Measurements from ENCODE around the gene NAV1. TPM values are rescaled to one million over a fixed set of nuclear protein-coding genes. Genes with fewer than 3 reads are reported as not detected.

Gene NAV1
- total and polyA plus RNA-seq, 2 experiments from 2014 or later: 22.7 to 37.4 TPM

GRCh38 chr1:201539561-201540431 lies 869 bp downstream of the NAV1 start:
- Histone ChIP-seq H3K27ac (ENCODE audit: low read depth) (no peak overlapping the region), H3K4me2 (peak overlapping the region; percentile 99), H3F3A (replicated peaks; ENCODE audit: low read depth) (peaks cover 16% of the 10 kb centered on the region), H3K27me3 (ENCODE audit: insufficient read depth) (peaks cover 67% of the 10 kb centered on the region), H3K79me2 (replicated peaks; ENCODE audit: insufficient read depth) (no peaks in the 10 kb centered on the region), H4K20me1 (replicated peaks; ENCODE audit: insufficient read depth) (no peaks in the 10 kb centered on the region), H3K36me3 (ENCODE audit: insufficient read depth) (no peaks in the 10 kb centered on the region), H3K4me3 (peak overlapping the region; percentile 94), H2AFZ (peak overlapping the region; percentile 99), H3K4me1 (ENCODE audit: insufficient read depth) (peaks cover 22% of the 10 kb centered on the region), H3K9me2 (ENCODE audit: insufficient read depth) (no peaks in the 10 kb centered on the region)
- TF ChIP-seq EZH2 (IDR thresholded peaks at IDR 0.05; ENCODE audit: low read depth, unreplicated experiment) (peak; percentile 27), ZNF331 (CRISPR knock-in tag; IDR thresholded peaks at IDR 0.05; ENCODE audit: low read depth) (no peak), POLR2AphosphoS5 (IDR thresholded peaks at IDR 0.05; ENCODE audit: low read depth) (no peak; the same call in 1 of the 2 replicates), ZNF114 (CRISPR knock-in tag; IDR thresholded peaks at IDR 0.05) (no peak)
- TF ChIP-seq, protein P1, sequence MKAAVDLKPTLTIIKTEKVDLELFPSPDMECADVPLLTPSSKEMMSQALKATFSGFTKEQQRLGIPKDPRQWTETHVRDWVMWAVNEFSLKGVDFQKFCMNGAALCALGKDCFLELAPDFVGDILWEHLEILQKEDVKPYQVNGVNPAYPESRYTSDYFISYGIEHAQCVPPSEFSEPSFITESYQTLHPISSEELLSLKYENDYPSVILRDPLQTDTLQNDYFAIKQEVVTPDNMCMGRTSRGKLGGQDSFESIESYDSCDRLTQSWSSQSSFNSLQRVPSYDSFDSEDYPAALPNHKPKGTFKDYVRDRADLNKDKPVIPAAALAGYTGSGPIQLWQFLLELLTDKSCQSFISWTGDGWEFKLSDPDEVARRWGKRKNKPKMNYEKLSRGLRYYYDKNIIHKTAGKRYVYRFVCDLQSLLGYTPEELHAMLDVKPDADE (IDR thresholded peaks at IDR 0.05): no peak
- Mint-ChIP-seq H3K4me1 (peaks cover 21% of the 10 kb centered on the region), H3K27ac (no peak overlapping the region), H3K9me3 (no peaks in the 10 kb centered on the region), H3K4me3 (peak overlapping the region; percentile 87), H3K36me3 (ENCODE audit: low read depth) (no peaks in the 10 kb centered on the region), H3K27me3 (ENCODE audit: insufficient read depth, low read depth, poor library complexity) (peaks cover 40% of the 10 kb centered on the region)
- DNase-seq (ENCODE audit: low spot score): peak; percentile 75
- peak; percentile 53 for ATAC-seq

- H3K4me1 ChIP-seq (ENCODE audit: insufficient read depth): peaks cover 22% of the 10 kb centered on the region
Observed at GRCh38 chr1:201540846-201541735, 2.2 kb downstream of the NAV1 start.

More at GRCh38 chr1:201540846-201541735, 2.2 kb downstream of the NAV1 start:
- H2AFZ ChIP-seq: peak overlapping the region; percentile 99; the same call in 1 of the 2 replicates
- ATAC-seq (no peak), DNase-seq (ENCODE audit: low spot score) (no peak)
- no peaks in the 10 kb centered on the region for H3K79me2 ChIP-seq (replicated peaks; ENCODE audit: insufficient read depth)
- H3K4me1 Mint-ChIP-seq: peaks cover 28% of the 10 kb centered on the region
- no peaks in the 10 kb centered on the region for H3K36me3 ChIP-seq (ENCODE audit: insufficient read depth)
- no peaks in the 10 kb centered on the region for H4K20me1 ChIP-seq (replicated peaks; ENCODE audit: insufficient read depth)
- H3K9me3 Mint-ChIP-seq: no peaks in the 10 kb centered on the region
- H3K27me3 ChIP-seq (ENCODE audit: insufficient read depth): peaks cover 65% of the 10 kb centered on the region
- TF ChIP-seq CREB1 (CRISPR knock-in tag; IDR thresholded peaks at IDR 0.05; ENCODE audit: low read depth): no peak
- H3K27ac ChIP-seq (ENCODE audit: low read depth): no peak overlapping the region
- no peak overlapping the region for H3K27ac Mint-ChIP-seq
- H3K9me2 ChIP-seq (ENCODE audit: insufficient read depth): no peaks in the 10 kb centered on the region
- peaks cover 40% of the 10 kb centered on the region for H3K27me3 Mint-ChIP-seq (ENCODE audit: insufficient read depth, low read depth, poor library complexity)
- H3K4me3 Mint-ChIP-seq: peak overlapping the region; percentile 87; the same call in 2 of the 3 replicates
- peaks cover 16% of the 10 kb centered on the region for H3F3A ChIP-seq (replicated peaks; ENCODE audit: low read depth)
- peak overlapping the region; percentile 94 for H3K4me3 ChIP-seq
- H3K36me3 Mint-ChIP-seq (ENCODE audit: low read depth): no peaks in the 10 kb centered on the region
- H3K4me2 ChIP-seq: peak overlapping the region; percentile 99
